Measurements from ENCODE around the gene SH2D4B. TPM values are rescaled to one million over a fixed set of nuclear protein-coding genes. Genes with fewer than 3 reads are reported as not detected.

Gene SH2D4B
- total and polyA plus RNA-seq, 8 donors, result 0.03 to 0.18 TPM; not detected in 6

DNA sequence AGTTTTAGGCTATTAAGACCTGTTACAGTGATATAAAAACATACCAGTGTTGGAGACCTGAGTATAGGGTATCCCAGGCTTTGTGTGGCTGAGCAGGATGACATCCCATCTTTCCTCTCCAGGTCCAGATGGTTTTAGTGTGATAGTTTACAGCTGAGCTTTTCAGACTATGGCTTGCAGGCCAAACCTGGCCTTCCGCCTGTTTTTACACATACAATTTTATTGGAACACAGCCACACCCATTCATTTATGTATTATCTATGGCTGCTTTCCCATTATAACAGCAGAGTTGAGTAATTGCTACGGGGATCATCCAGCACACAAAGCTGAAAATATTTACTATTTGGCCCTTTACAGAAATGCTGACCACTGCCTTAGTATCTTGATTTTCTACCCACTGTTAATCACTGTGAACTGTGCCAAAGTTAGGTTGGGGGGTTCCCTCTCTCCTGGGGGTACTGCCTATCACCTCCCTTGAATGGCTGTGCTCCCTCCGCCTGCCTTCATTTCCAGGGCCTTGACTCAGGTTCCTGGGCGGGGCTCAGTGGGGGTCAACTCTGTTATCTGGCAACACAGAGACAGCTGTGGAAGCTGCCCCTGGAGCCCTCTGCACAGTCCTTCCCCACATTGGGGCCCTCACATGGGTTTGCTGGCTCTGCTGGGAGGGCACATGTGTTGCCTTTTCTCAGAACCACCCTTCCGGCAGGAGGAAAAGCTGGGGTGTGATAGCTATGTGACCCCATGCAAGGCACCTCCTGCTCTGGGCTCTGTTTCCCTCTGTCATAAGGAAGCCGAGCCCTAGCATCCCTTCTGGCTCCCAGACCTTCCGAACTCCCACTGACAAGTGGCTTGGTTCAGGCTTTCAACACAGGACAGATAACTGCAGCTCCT is 40.3 kb upstream of the SH2D4B start:
- Histone ChIP-seq H3K36me3 (peaks cover 0 to 7% (median 3%) of the 10 kb centered on the region in 4 donors), H3K4me1 (peaks cover 76 to 99% (median 85%) of the 10 kb centered on the region in 4 donors), H3K9me3 (no peaks in the 10 kb centered on the region), H3K4me3 (no peak overlapping the region), H3K27ac (peak overlapping the region; percentile 43 to 91 (median 83)), H3K27me3 (no peaks in the 10 kb centered on the region)
- WGBS, 5 donors, result 50 to 66% (median 59%) methylated on average over 6 to 7 of the region's 7 CpGs
- intact Hi-C loops (cut with DNase I; ENCODE audit: low total_unique reads), result no loop called here
- peak; percentile 26 to 70 for DNase-seq
- TF ChIP-seq, protein P1, sequence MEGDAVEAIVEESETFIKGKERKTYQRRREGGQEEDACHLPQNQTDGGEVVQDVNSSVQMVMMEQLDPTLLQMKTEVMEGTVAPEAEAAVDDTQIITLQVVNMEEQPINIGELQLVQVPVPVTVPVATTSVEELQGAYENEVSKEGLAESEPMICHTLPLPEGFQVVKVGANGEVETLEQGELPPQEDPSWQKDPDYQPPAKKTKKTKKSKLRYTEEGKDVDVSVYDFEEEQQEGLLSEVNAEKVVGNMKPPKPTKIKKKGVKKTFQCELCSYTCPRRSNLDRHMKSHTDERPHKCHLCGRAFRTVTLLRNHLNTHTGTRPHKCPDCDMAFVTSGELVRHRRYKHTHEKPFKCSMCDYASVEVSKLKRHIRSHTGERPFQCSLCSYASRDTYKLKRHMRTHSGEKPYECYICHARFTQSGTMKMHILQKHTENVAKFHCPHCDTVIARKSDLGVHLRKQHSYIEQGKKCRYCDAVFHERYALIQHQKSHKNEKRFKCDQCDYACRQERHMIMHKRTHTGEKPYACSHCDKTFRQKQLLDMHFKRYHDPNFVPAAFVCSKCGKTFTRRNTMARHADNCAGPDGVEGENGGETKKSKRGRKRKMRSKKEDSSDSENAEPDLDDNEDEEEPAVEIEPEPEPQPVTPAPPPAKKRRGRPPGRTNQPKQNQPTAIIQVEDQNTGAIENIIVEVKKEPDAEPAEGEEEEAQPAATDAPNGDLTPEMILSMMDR (IDR thresholded peaks at IDR 0.05), result no peak
- TF ChIP-seq POLR2AphosphoS5 (IDR thresholded peaks at IDR 0.05) (no peak), EP300 (IDR thresholded peaks at IDR 0.05) (no peak), POLR2A (IDR thresholded peaks at IDR 0.05) (no peak)

- intact Hi-C loops (cut with DNase I; ENCODE audit: low total_unique reads), result no loop called here
- no peak for TF ChIP-seq POLR2A (IDR thresholded peaks at IDR 0.05)
- TF ChIP-seq EP300 (IDR thresholded peaks at IDR 0.05), result no peak
- no peak for TF ChIP-seq POLR2AphosphoS5 (IDR thresholded peaks at IDR 0.05)
- TF ChIP-seq, protein P1 (IDR thresholded peaks at IDR 0.05), result no peak
- H3K36me3 ChIP-seq, result peaks cover 0 to 4% (median 0%) of the 10 kb centered on the region in 4 donors
- H3K4me1 ChIP-seq, result peaks cover 76 to 99% (median 85%) of the 10 kb centered on the region in 4 donors
- H3K27me3 ChIP-seq, result no peaks in the 10 kb centered on the region
- WGBS, 5 donors, result 60 to 71% (median 67%) methylated on average over 8 of the region's 8 CpGs
- no peak for DNase-seq
- H3K4me3 ChIP-seq, result no peak overlapping the region
- no peaks in the 10 kb centered on the region for H3K9me3 ChIP-seq
- H3K27ac ChIP-seq, result peak overlapping the region; percentile 70 to 91 (median 83)
These were observed 39.4 kb upstream of the SH2D4B start for GRCh38 chr10:80498078-80498832.

GRCh38 chr10:80498833-80499741 is 38.6 kb upstream of the SH2D4B start:
- WGBS, 5 donors, result 32 to 48% (median 45%) methylated on average over 13 to 14 of the region's 14 CpGs
- Histone ChIP-seq H3K27ac (peak overlapping the region; percentile 70 to 91 (median 83)), H3K36me3 (peaks cover 0 to 4% (median 0%) of the 10 kb centered on the region in 4 donors), H3K9me3 (no peaks in the 10 kb centered on the region), H3K27me3 (no peaks in the 10 kb centered on the region), H3K4me3 (no peak overlapping the region), H3K4me1 (peaks cover 75 to 99% (median 85%) of the 10 kb centered on the region in 4 donors)
- intact Hi-C loops (cut with DNase I; ENCODE audit: low total_unique reads), result no loop called here
- TF ChIP-seq EP300 (IDR thresholded peaks at IDR 0.05) (no peak), POLR2A (IDR thresholded peaks at IDR 0.05) (no peak), POLR2AphosphoS5 (IDR thresholded peaks at IDR 0.05) (peak; percentile 54 to 89 (median 73))
- DNase-seq, result peak; percentile 81 to 91

- Histone ChIP-seq H3K27me3 (no peaks in the 10 kb centered on the region), H3K9me3 (no peaks in the 10 kb centered on the region), H3K27ac (peak overlapping the region; percentile 7 to 91 (median 83)), H3K4me1 (peaks cover 80 to 99% (median 88%) of the 10 kb centered on the region in 4 donors), H3K4me3 (no peak overlapping the region), H3K36me3 (peaks cover 0 to 7% (median 0%) of the 10 kb centered on the region in 4 donors)
- TF ChIP-seq, protein P1 (IDR thresholded peaks at IDR 0.05), result no peak
- TF ChIP-seq POLR2A (IDR thresholded peaks at IDR 0.05) (no peak), POLR2AphosphoS5 (IDR thresholded peaks at IDR 0.05) (no peak), EP300 (IDR thresholded peaks at IDR 0.05) (no peak)
- intact Hi-C loops (cut with DNase I; ENCODE audit: low total_unique reads), result no loop called here
- WGBS, 5 donors, result 80 to 89% (median 86%) methylated on average over 13 to 14 of the region's 14 CpGs
- DNase-seq, result peak; percentile 25 to 67
These were observed 36.9 kb upstream of the SH2D4B start for GRCh38 chr10:80500572-80501380.
